ENCODE measurements around the gene SMIM17. TPM values are rescaled to one million over a fixed set of nuclear protein-coding genes. Genes with fewer than 3 reads are reported as not detected.

SMIM17 gene
- total and polyA plus RNA-seq, 12 donors = 0.07 to 0.67 (median 0.30) TPM; not detected in 6

GRCh38 chr19:56701895-56702294 is 58.9 kb downstream of the SMIM17 start:
- intact Hi-C loops (cut with DNase I) = no loop called here
- WGBS, 4 donors = 33 to 54% (median 41%) methylated on average over 1 of the region's 1 CpG
- H3K9me3 ChIP-seq (replicated peaks in 1 of 3) = no peaks in the 10 kb centered on the region
- H3K36me3 ChIP-seq (replicated peaks in 1 of 2) = no peaks in the 10 kb centered on the region
- TF ChIP-seq CTCF (IDR thresholded peaks at IDR 0.05) (no peak), POLR2A (IDR thresholded peaks at IDR 0.05) (no peak)
- H3K4me1 ChIP-seq (replicated peaks in 1 of 2) = no peaks in the 10 kb centered on the region
- no peak overlapping the region for H3K4me3 ChIP-seq
- H3K27me3 ChIP-seq = no peaks in the 10 kb centered on the region
- H3K27ac ChIP-seq = no peak overlapping the region
- no peak for DNase-seq

- TF ChIP-seq POLR2A (IDR thresholded peaks at IDR 0.05) (no peak), CTCF (IDR thresholded peaks at IDR 0.05) (no peak)
- DNase-seq = no peak
- H3K4me1 ChIP-seq (replicated peaks in 1 of 2) = no peaks in the 10 kb centered on the region
- H3K36me3 ChIP-seq (replicated peaks in 1 of 2) = no peaks in the 10 kb centered on the region
- no peak overlapping the region for H3K27ac ChIP-seq
- intact Hi-C loops (cut with DNase I) = no loop called here
- no peaks in the 10 kb centered on the region for H3K27me3 ChIP-seq
- 29 to 47% (median 37%) methylated on average over 1 of the region's 1 CpG for WGBS, 4 donors
- H3K4me3 ChIP-seq = no peak overlapping the region
- H3K9me3 ChIP-seq (replicated peaks in 1 of 3) = no peaks in the 10 kb centered on the region
Measured at GRCh38 chr19:56705939-56706338, 63.0 kb downstream of the SMIM17 start.

Other genes with a start within 250 kb of the SMIM17 start
- gene ZNF582, start 249.6 kb upstream of the SMIM17 start, total RNA-seq = 1 to 10 TPM; 3.6 to 9.7 (median 6.0) TPM
- 1 to 10 TPM; 7.6 to 8.8 (median 8.7) TPM for gene ZNF582, start 249.6 kb upstream of the SMIM17 start, polyA plus RNA-seq
- gene ZNF583, start 238.8 kb upstream of the SMIM17 start, total RNA-seq = 10 to 100 TPM in 1 of 9 donors, 1 to 10 TPM in 8; 4.0 to 11.0 (median 6.3) TPM
- 10 to 100 TPM in 1 of 3 donors, 1 to 10 TPM in 2; 1.5 to 10.1 (median 2.7) TPM for gene ZNF583, start 238.8 kb upstream of the SMIM17 start, polyA plus RNA-seq
- gene ZNF667, start 165.8 kb upstream of the SMIM17 start, total RNA-seq = 10 to 100 TPM in 2 of 9 donors, 1 to 10 TPM in 7; 1.6 to 12.6 (median 6.5) TPM
- 10 to 100 TPM in 2 of 3 donors, 1 to 10 TPM in 1; 8.8 to 18.0 (median 10.7) TPM for gene ZNF667, start 165.8 kb upstream of the SMIM17 start, polyA plus RNA-seq
- gene ZNF471, start 135.3 kb upstream of the SMIM17 start, total RNA-seq = 10 to 100 TPM in 3 of 9 donors, 1 to 10 TPM in 6; 2.9 to 16.0 (median 6.9) TPM
- 1 to 10 TPM; 4.3 to 9.7 (median 6.4) TPM for gene ZNF471, start 135.3 kb upstream of the SMIM17 start, polyA plus RNA-seq
- 1 to 10 TPM; 4.0 to 9.5 (median 7.0) TPM for gene ZFP28, start 104.2 kb upstream of the SMIM17 start, total RNA-seq
- gene ZFP28, start 104.2 kb upstream of the SMIM17 start, polyA plus RNA-seq = 1 to 10 TPM; 7.0 to 9.3 (median 8.1) TPM
- gene ZNF470, start 75.7 kb upstream of the SMIM17 start, total RNA-seq = 1 to 10 TPM; 1.4 to 7.5 (median 5.6) TPM
- 10 to 100 TPM in 1 of 3 donors, 1 to 10 TPM in 2; 5.5 to 16.2 (median 7.4) TPM for gene ZNF470, start 75.7 kb upstream of the SMIM17 start, polyA plus RNA-seq
- gene ZNF71, start 47.9 kb upstream of the SMIM17 start, total RNA-seq = 1 to 10 TPM; 5.1 to 8.4 (median 5.8) TPM
- gene ZNF71, start 47.9 kb upstream of the SMIM17 start, polyA plus RNA-seq = 1 to 10 TPM; 2.3 to 2.6 (median 2.4) TPM
- gene ZNF835, start 28.6 kb downstream of the SMIM17 start, total RNA-seq = 10 to 100 TPM in 1 of 9 donors, 1 to 10 TPM in 8; 2.4 to 37.5 (median 5.1) TPM
- 1 to 10 TPM in 1 of 3 donors, under 1 TPM in 2; 0.30 to 1.0 (median 0.97) TPM for gene ZNF835, start 28.6 kb downstream of the SMIM17 start, polyA plus RNA-seq
- 100 to 1,000 TPM; 114 to 743 (median 259) TPM for gene PEG3, start 197.6 kb downstream of the SMIM17 start, total RNA-seq
- 100 to 1,000 TPM in 1 of 3 donors, 10 to 100 TPM in 2; 17.3 to 511 (median 49.1) TPM for gene PEG3, start 197.6 kb downstream of the SMIM17 start, polyA plus RNA-seq
- 10 to 100 TPM in 3 of 9 donors, 1 to 10 TPM in 6; 1.7 to 28.1 (median 6.9) TPM for gene ZIM2, start 197.6 kb downstream of the SMIM17 start, total RNA-seq
- gene ZIM2, start 197.6 kb downstream of the SMIM17 start, polyA plus RNA-seq = 1 to 10 TPM in 2 of 3 donors, under 1 TPM in 1; 0.24 to 6.2 (median 1.4) TPM

All from adrenal gland (tissue), 12 donors.